Pancreas (tissue), 10 donors: Measurements from ENCODE around the gene SCYGR1. TPM values are rescaled to one million over a fixed set of nuclear protein-coding genes. Genes with fewer than 3 reads are reported as not detected.

Experiments used
- ATAC-seq, 4 donors: fragments of 200-7000 bp; cut with Tn5 transposase; one replicate each; pipeline versions ENCODE4 v1.8.0 to v1.9.1; 2020; ENCODE audit warnings: mild to moderate bottlenecking in 4 of 4, moderate library complexity in 4 of 4
- DNase-seq, 6 donors: peaks; one replicate each; pipeline ENCODE4 v3.0.0-alpha.2; 2020
- FAIRE-seq: peaks from 2 replicates; lab custom pipeline; 2012; peaks lifted over from hg19 to GRCh38; lab: Jason Lieb, UNC
- H3K27ac ChIP-seq, 4 donors: fragments of 200-600 bp; sonication (generic); 1 replicate in 3 of 4; 2 replicates in 1 of 4; pipeline versions ENCODE4 v1.5.0 to v1.8.0; 2020
- H3K27me3 ChIP-seq, 4 donors: fragments of 200-600 bp; one replicate each; pipeline ENCODE4 v1.8.0; 2021
- H3K36me3 ChIP-seq, 3 donors: fragments of 200-600 bp; sonication (generic) in 1 of 3; one replicate each; pipeline versions ENCODE4 v1.5.0 to v1.8.0; 2020 to 2021
- H3K4me1 ChIP-seq, 3 donors: fragments of 200-600 bp; one replicate each; pipeline ENCODE4 v1.8.0; 2021
- H3K4me3 ChIP-seq, 4 donors: fragments of 200-600 bp; sonication (generic) in 2 of 4; one replicate each; pipeline versions ENCODE4 v1.5.0 to v1.8.0; 2020 to 2021
- H3K9me3 ChIP-seq, 4 donors: fragments of 200-600 bp; one replicate each; pipeline ENCODE4 v1.8.0; 2021
- CTCF ChIP-seq, 4 donors: fragments of 200-600 bp; sonication (generic) in 3 of 4; IDR thresholded peaks; one replicate each; pipeline versions ENCODE4 v1.5.0 to v1.8.0; 2021; ENCODE audit warnings: antibody characterized with exemption in 4 of 4
- WGBS, 2 donors: extraction: QIAGEN DNeasy Blood & Tissue Kit; methylation state at CpG; one replicate each; pipeline ENCODE4 v1.1.7; 2013; 5-methylcytosine and 5-hydroxymethylcytosine counted together
- intact Hi-C, 3 donors: fragments of 100-400 bp; cut with DNase I; formaldehyde crosslinking; loops; one replicate each; pipeline versions ENCODE4 v1.11.1 to v1.14.2; 2022
- polyA plus RNA-seq, 2 donors: library from polyadenylated mRNA; stranded (reverse); fragments of 200-250 nt; gene quantifications; one replicate each; pipeline ENCODE4 v1.2.3, GENCODE V29; 2013
- total RNA-seq, 6 donors: library from RNA; stranded (reverse); fragmentation: NEBNext Ultra II Directional in 4 of 6; extraction: Animal tissue kit (Norgen Biotek cat#: 25700) in 4 of 6; gene quantifications; one replicate each; pipeline versions ENCODE4 v1.2.1 to v1.2.4, GENCODE V29; 2021 to 2023
- donor health status: healthy with polysubstance abuse.
- donor health status: DM: no; HTN: no; CAD: no; lungs with moderate emphysema.
- donor health status: DM: no; HTN: no; CAD: no.
- donor health status: control.
- donor health status: control.
- donor health status: Bipolar disorder and iron deficiency.
- donor health status: DM: yes; HTN: yes; CAD: no.
- donor health status: DM: no; HTN: no; CAD: no.
- donor health status: DM: no; HTN: no; CAD: no.
- donor health status: DM: yes; HTN: yes; CAD: no.

The SCYGR1 gene
- total and polyA plus RNA-seq, 8 donors = not detected

DNA sequence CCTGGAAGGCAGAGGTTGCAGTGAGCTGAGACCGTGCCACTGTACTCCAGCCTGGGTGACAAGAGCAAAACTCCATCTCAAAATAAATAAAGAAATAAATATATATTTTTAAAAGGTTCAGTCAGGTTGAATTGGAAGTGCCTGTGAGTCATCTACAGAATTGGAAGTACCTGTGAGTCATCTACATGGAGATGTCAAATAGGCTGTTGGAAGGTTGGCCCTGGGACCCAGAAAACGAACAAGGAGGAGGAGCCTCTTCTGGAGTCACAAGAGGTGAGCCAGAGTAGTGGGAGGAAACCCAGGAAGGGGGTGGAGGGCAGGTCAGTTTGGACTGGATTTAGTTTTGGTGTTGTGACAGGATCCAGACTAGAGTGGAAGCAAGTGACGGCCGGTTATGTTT, 15.2 kb upstream of the SCYGR1 start:
- no peak overlapping the region for H3K27ac ChIP-seq
- intact Hi-C loops = loop anchor here in 1 of 3 donors (10.0 kb wide), 1 partner anchor 362 kb away; no protein-coding TSS in a partner anchor
- H3K9me3 ChIP-seq = no peaks in the 10 kb centered on the region
- ATAC-seq (no peak), FAIRE-seq (no peak), DNase-seq (no peak)
- H3K4me1 ChIP-seq = peaks cover 0 to 6% (median 6%) of the 10 kb centered on the region in 3 donors
- WGBS, 2 donors = 49 to 61% methylated on average over 4 of the region's 4 CpGs
- no peak for TF ChIP-seq CTCF (IDR thresholded peaks at IDR 0.05)
- H3K27me3 ChIP-seq = no peaks in the 10 kb centered on the region
- no peaks in the 10 kb centered on the region for H3K36me3 ChIP-seq
- H3K4me3 ChIP-seq = no peak overlapping the region

DNA sequence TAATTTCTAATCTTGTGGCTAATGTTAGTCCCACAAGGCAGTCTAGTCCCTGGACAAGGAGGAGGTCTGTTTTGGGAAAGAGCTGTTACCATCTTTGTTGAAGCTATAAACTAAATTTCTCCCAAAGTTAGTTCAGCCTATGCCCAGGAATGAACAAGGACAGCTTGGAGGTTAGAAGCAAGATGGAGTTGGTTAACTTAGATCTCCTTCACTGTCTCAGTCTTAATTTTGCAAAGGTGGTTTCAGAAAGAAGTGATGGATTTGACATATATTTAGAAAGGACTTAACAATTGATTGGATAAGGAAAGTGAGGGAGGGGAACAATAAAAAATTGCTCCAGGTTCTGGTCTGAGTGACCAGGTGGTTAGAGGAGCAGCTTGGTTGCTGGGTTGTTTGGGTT, 14.6 kb upstream of the SCYGR1 start:
- no peak overlapping the region for H3K27ac ChIP-seq
- no peak overlapping the region for H3K4me3 ChIP-seq
- no peak for TF ChIP-seq CTCF (IDR thresholded peaks at IDR 0.05)
- FAIRE-seq (no peak), ATAC-seq (no peak), DNase-seq (no peak)
- H3K27me3 ChIP-seq = no peaks in the 10 kb centered on the region
- intact Hi-C loops = loop anchor here in 1 of 3 donors (10.0 kb wide), 1 partner anchor 362 kb away; no protein-coding TSS in a partner anchor
- no peaks in the 10 kb centered on the region for H3K9me3 ChIP-seq
- no peaks in the 10 kb centered on the region for H3K36me3 ChIP-seq
- H3K4me1 ChIP-seq = peaks cover 0 to 6% (median 6%) of the 10 kb centered on the region in 3 donors

DNA sequence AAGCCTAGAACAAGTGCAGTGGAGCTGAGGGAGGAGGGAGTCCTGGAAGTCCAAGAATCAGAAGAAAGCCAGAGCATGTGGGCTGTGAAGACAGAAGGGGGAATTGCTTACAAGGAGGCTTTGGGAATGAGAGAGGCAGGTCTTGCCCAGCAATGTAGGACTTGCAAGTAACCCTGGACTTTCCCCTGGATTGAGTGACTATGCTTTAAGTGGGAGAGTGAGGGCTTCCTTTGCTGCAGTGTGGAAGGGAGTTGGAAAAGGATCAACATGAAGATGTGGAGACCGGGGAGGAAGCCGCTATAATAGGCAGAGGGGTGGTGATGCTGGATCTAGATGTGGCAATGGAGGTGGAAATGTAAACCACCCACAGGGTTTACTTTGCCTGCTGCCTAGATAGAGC, 13.8 kb upstream of the SCYGR1 start:
- no peaks in the 10 kb centered on the region for H3K9me3 ChIP-seq
- H3K4me1 ChIP-seq = peaks cover 0 to 4% (median 2%) of the 10 kb centered on the region in 3 donors
- WGBS, 2 donors = 44 to 72% methylated on average over 2 of the region's 2 CpGs
- DNase-seq (no peak), FAIRE-seq (no peak), ATAC-seq (no peak)
- intact Hi-C loops = loop anchor here in 1 of 3 donors (10.0 kb wide), 1 partner anchor 363 kb away; no protein-coding TSS in a partner anchor
- no peak overlapping the region for H3K27ac ChIP-seq
- TF ChIP-seq CTCF (IDR thresholded peaks at IDR 0.05) = no peak
- no peaks in the 10 kb centered on the region for H3K27me3 ChIP-seq
- no peaks in the 10 kb centered on the region for H3K36me3 ChIP-seq
- H3K4me3 ChIP-seq = no peak overlapping the region

GRCh38 chr2:227398684-227399670, 11.2 kb upstream of the SCYGR1 start:
- TF ChIP-seq CTCF (IDR thresholded peaks at IDR 0.05) = no peak
- no peak for DNase-seq
- Histone ChIP-seq H3K4me3 (no peak overlapping the region), H3K4me1 (no peaks in the 10 kb centered on the region), H3K9me3 (no peaks in the 10 kb centered on the region), H3K36me3 (no peaks in the 10 kb centered on the region), H3K27me3 (no peaks in the 10 kb centered on the region), H3K27ac (no peak overlapping the region)
- intact Hi-C loops = no loop called here
- 48% methylated on average over 4 of the region's 4 CpGs for WGBS, 2 donors
- peak in 3 of 4 donors; percentile 51 to 55 (median 53) for ATAC-seq
- FAIRE-seq = no peak

DNA sequence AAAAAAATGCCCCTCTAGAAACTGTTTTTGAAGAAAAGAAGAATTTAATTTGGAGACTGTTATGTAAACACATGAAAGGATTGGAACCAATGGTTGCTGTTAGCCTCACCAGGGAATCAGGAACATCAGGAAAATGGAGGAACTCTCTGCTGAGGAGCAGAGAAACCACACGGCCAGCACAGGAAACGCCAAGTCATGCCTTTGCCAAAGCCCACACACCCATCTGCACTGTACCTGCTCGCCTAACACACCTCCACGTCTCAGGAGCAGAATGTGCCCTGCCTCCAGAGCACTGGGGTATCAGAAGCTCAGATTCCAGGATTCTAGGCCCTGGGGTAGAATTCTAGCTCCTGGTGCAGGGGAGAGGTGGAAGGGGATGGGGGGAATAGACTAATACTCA, 9.8 kb upstream of the SCYGR1 start:
- H3K9me3 ChIP-seq = no peaks in the 10 kb centered on the region
- H3K27ac ChIP-seq = no peak overlapping the region
- intact Hi-C loops = no loop called here
- ATAC-seq (no peak), FAIRE-seq (no peak), DNase-seq (no peak)
- 61 to 72% methylated on average over 4 of the region's 4 CpGs for WGBS, 2 donors
- TF ChIP-seq CTCF (IDR thresholded peaks at IDR 0.05) = no peak
- no peak overlapping the region for H3K4me3 ChIP-seq
- H3K36me3 ChIP-seq = no peaks in the 10 kb centered on the region
- H3K4me1 ChIP-seq = no peaks in the 10 kb centered on the region
- H3K27me3 ChIP-seq = no peaks in the 10 kb centered on the region
